MCF 10A (cell line): ENCODE measurements around the gene BEST3. TPM values are rescaled to one million over a fixed set of nuclear protein-coding genes. Genes with fewer than 3 reads are reported as not detected.

Source experiments
- BruUV-seq: library from RNA; stranded (reverse); fragments of 400-500 nt; replicated peaks from 2 replicates; lab custom pipeline; 2021; lab: Mats Ljungman, UMichigan
- CTCF ChIA-PET: fragments of 300-600 bp; sonication (Branson Sonifier 250); formaldehyde crosslinking; extraction: SDS; loops from one replicate; lab custom pipeline; 2021; ENCODE audit warnings: antibody characterized with exemption, inconsistent platforms; lab: Yijun Ruan, JAX
- POLR2A ChIA-PET: fragments of 300-600, 350-650 bp; sonication (Branson Sonifier 250); formaldehyde crosslinking; extraction: SDS; loops from one replicate; lab custom pipeline; 2020; ENCODE audit warnings: antibody characterized with exemption, inconsistent platforms; lab: Yijun Ruan, JAX
- DNase-seq: peaks from one replicate; pipeline ENCODE4 v3.0.0-alpha.2; 2018; ENCODE audit not compliant: unreplicated experiment
- H3K27ac Mint-ChIP-seq: one replicate; pipeline ENCODE4 v1.8.0; 2022; ENCODE audit warnings: mild to moderate bottlenecking, low read depth, mixed read lengths; ENCODE audit not compliant: unreplicated experiment
- H3K27me3 Mint-ChIP-seq: one replicate; pipeline ENCODE4 v1.8.0; 2022; ENCODE audit warnings: mixed read lengths; ENCODE audit not compliant: insufficient read depth, unreplicated experiment
- H3K36me3 Mint-ChIP-seq: one replicate; pipeline ENCODE4 v1.8.0; 2022; ENCODE audit warnings: mild to moderate bottlenecking, moderate library complexity, mixed read lengths; ENCODE audit not compliant: insufficient read depth, unreplicated experiment
- H3K4me1 Mint-ChIP-seq: one replicate; pipeline ENCODE4 v1.8.0; 2022; ENCODE audit warnings: mixed read lengths; ENCODE audit not compliant: insufficient read depth, unreplicated experiment
- H3K4me3 Mint-ChIP-seq: one replicate; pipeline ENCODE4 v1.8.0; 2022; ENCODE audit warnings: mild to moderate bottlenecking, moderate library complexity, mixed read lengths; ENCODE audit not compliant: unreplicated experiment
- H3K9me3 Mint-ChIP-seq: one replicate; pipeline ENCODE4 v1.8.0; 2022; ENCODE audit warnings: mixed read lengths; ENCODE audit not compliant: unreplicated experiment
- intact Hi-C: fragments of 100-400 bp; cut with micrococcal nuclease; formaldehyde crosslinking; loops from 2 replicates; pipeline ENCODE4 v1.14.1; 2022
- total RNA-seq: library from RNA; stranded (reverse); gene quantifications from 2 replicates; pipeline ENCODE4 v1.2.3, GENCODE V29; 2022
- TF ChIP-seq, protein P1 (sequence below): fragments of 200-600 bp; IDR thresholded peaks from one replicate; pipeline ENCODE4 v1.8.0; 2022; ENCODE audit warnings: antibody characterized with exemption, mild to moderate bottlenecking; ENCODE audit not compliant: unreplicated experiment

Gene BEST3
- total RNA-seq, 1 experiment from 2014 or later: 0.56 TPM

DNA sequence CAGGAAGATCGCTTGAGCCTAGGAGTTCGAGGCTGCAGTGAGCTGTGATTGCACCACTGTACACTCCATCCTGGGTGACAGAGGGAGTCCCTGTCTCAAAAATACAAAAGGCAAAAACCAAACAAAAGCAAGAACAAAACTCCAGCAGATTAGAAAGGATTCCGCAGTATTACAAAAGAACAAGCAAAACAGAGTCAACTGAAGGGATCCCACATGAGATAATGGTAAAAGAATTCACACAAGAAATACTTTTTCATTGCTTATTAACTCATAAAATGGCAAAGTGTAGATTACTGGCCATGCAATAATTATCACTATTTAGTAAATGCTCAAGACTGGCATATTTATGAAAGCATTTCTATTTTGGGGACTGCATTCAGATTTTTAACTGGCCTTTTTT is 35.4 kb downstream of the BEST3 start:
- intact Hi-C loops: no loop called here
- H3K9me3 Mint-ChIP-seq: no peaks in the 10 kb centered on the region
- H3K36me3 Mint-ChIP-seq: no peaks in the 10 kb centered on the region
- no peaks in the 10 kb centered on the region for H3K27me3 Mint-ChIP-seq
- POLR2A ChIA-PET: interaction anchor here (0.7 to 1.0 kb wide), 2 partner anchors 16 to 90 kb away, joined by 3 to 5 read pairs; no protein-coding TSS in a partner anchor
- H3K27ac Mint-ChIP-seq: no peak overlapping the region
- CTCF ChIA-PET: interaction anchor here (0.6 kb wide), 1 partner anchor 276 kb away, joined by 3 read pairs; no protein-coding TSS in a partner anchor
- no peak overlapping the region for H3K4me3 Mint-ChIP-seq
- no TSS peak for BruUV-seq
- no peaks in the 10 kb centered on the region for H3K4me1 Mint-ChIP-seq
- no peak for DNase-seq
- TF ChIP-seq, protein P1, sequence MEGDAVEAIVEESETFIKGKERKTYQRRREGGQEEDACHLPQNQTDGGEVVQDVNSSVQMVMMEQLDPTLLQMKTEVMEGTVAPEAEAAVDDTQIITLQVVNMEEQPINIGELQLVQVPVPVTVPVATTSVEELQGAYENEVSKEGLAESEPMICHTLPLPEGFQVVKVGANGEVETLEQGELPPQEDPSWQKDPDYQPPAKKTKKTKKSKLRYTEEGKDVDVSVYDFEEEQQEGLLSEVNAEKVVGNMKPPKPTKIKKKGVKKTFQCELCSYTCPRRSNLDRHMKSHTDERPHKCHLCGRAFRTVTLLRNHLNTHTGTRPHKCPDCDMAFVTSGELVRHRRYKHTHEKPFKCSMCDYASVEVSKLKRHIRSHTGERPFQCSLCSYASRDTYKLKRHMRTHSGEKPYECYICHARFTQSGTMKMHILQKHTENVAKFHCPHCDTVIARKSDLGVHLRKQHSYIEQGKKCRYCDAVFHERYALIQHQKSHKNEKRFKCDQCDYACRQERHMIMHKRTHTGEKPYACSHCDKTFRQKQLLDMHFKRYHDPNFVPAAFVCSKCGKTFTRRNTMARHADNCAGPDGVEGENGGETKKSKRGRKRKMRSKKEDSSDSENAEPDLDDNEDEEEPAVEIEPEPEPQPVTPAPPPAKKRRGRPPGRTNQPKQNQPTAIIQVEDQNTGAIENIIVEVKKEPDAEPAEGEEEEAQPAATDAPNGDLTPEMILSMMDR: no peak

DNA sequence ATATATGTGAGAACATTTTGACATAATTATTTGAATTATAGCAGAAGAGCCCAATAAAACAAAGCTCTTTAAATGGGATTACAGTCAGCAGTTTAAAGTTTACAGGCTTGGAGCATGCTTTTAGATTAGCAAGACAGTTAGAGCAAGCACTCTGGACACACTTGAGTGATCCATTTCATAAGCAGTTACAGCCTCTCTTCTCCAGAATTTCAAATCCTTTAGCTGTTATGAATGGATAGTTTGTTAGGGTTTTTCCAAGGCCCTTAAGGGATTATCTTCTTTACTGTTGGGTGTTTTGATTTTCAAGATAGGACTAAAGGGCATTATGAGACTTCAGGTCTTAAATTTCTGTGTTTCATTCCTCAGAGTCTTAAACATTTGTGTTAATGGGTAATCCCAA is 36.3 kb downstream of the BEST3 start:
- Mint-ChIP-seq H3K27ac (no peak overlapping the region), H3K4me1 (no peaks in the 10 kb centered on the region), H3K4me3 (no peak overlapping the region), H3K27me3 (no peaks in the 10 kb centered on the region), H3K9me3 (no peaks in the 10 kb centered on the region), H3K36me3 (no peaks in the 10 kb centered on the region)
- DNase-seq: no peak
- no TSS peak for BruUV-seq
- intact Hi-C loops: no loop called here
- TF ChIP-seq, protein P1: no peak
- POLR2A ChIA-PET: interaction anchor here (0.6 to 1.0 kb wide), 2 partner anchors 15 to 740 kb away, joined by 4 to 5 read pairs; no protein-coding TSS in a partner anchor
- CTCF ChIA-PET: interaction anchor here (0.5 kb wide), 1 partner anchor 23 kb away, joined by 3 read pairs; no protein-coding TSS in a partner anchor

DNA sequence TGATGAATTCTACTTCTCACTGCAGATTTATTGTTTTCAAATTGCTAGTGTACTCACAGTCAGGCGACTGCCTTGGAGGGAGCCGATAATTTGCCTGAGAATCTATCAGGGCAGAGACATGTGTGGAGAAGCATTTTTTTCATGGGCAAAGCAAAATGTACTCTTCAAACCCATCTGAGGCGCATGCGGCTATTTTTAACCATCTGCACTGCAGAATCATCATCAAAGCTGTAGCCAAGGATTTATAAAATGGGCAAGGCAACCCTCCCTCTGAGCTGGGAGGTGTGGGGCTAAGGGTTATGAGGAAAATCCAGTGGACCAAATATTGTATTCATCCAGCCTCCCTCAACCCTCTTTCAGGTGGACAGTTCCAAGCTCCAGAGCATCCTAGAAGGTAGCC is 37.7 kb downstream of the BEST3 start:
- ChIA-PET CTCF (no interaction called here), POLR2A (interaction anchor here (0.7 to 0.9 kb wide), 2 partner anchors 12 to 759 kb away, joined by 3 read pairs; no protein-coding TSS in a partner anchor)
- Mint-ChIP-seq H3K9me3 (no peaks in the 10 kb centered on the region), H3K36me3 (no peaks in the 10 kb centered on the region), H3K27me3 (no peaks in the 10 kb centered on the region), H3K4me1 (peaks cover 1% of the 10 kb centered on the region), H3K4me3 (no peak overlapping the region), H3K27ac (no peak overlapping the region)
- no TSS peak for BruUV-seq
- intact Hi-C loops: no loop called here
- DNase-seq: no peak
- TF ChIP-seq, protein P1: no peak

DNA sequence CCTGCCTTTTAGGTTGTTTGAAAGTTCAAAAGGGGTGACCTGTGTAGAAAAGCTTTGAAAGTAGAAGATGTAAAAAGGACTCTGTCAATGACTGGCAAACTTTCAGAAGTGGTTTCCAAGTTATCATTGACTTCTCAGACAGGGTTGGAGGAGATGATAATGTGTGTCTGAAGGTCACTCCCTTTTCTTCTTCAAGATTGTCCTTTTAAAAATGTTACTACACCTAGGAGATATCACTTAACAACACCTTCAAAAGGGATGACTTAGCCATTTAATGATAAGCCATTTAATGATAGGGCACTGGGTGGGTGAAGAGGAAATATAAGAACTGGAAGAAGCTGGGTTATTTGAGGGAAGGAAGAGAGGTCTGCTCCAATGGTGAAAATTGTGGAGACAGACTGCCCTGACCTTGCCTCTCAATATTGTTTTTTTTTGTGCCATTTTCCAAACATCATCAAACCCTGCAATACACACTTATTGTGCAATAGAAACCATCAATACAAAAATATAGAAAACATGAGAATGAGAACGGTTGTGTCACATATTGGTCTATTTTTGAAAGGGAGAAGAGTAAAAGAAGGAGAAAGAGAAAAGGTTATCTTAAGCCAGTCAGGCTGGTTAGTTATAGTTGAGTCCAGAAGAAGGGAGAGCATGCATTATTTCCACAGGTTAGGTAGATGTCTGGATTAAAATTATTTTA is 38.8 kb downstream of the BEST3 start:
- no TSS peak for BruUV-seq
- TF ChIP-seq, protein P1: no peak
- H3K27ac Mint-ChIP-seq: no peak overlapping the region
- CTCF ChIA-PET: no interaction called here
- DNase-seq: no peak
- intact Hi-C loops: no loop called here
- no peaks in the 10 kb centered on the region for H3K9me3 Mint-ChIP-seq
- POLR2A ChIA-PET: no interaction called here
- H3K4me3 Mint-ChIP-seq: no peak overlapping the region
- H3K4me1 Mint-ChIP-seq: peaks cover 7% of the 10 kb centered on the region
- H3K36me3 Mint-ChIP-seq: no peaks in the 10 kb centered on the region
- H3K27me3 Mint-ChIP-seq: no peaks in the 10 kb centered on the region
